Measurements from ENCODE around the gene TSHZ3. TPM values are rescaled to one million over a fixed set of nuclear protein-coding genes. Genes with fewer than 3 reads are reported as not detected.

Gene TSHZ3
- total and polyA plus RNA-seq, 2 of the 8 experiments (the other 6 are each of a cell fraction or from before 2014, with no cell fraction given): 3.1 to 12.3 TPM

DNA sequence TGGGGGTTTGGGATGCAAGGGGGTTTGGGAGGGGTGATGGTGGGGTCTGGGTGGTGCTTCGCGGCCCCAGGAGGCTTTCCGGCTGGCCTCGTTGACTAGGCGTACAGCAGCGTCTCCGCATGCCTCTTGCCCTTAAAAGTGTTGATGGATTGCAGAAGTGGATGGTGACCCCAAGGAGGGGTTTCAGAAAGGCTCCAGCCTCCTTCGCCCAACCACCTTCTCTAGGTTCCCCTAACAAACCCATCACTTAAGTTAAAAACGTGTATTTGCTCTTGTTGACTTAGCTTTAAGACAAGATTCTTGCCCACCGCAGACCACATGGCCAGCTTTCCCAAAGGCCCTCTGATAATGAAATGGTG lies 8.1 kb upstream of the TSHZ3 start:
- Histone ChIP-seq H3K18ac (ENCODE audit: extremely low read depth, low read length) (0 out of 2 replicates have a peak overlapping the region, but pooled peaks have one; percentile 72), H2BK5ac (ENCODE audit: low read depth, low read length) (0 out of 2 replicates have a peak overlapping the region, but pooled peaks have one; percentile 64), H3K9me3 (ENCODE audit: insufficient read depth in 2 of 2, low read depth in 1 of 2, low read length in 1 of 2) (no peaks in the 10 kb centered on the region), H3K14ac (ENCODE audit: insufficient read length) (no peak overlapping the region), H4K20me1 (replicated peaks in 1 of 2; ENCODE audit: control insufficient read depth in 1 of 2, insufficient read depth in 2 of 2, low read length in 2 of 2) (peaks cover 0 to 6% of the 10 kb centered on the region in 2 experiments), H3K4me2 (ENCODE audit: insufficient read depth in 1 of 2, low read depth in 2 of 2, low read length in 2 of 2) (peak overlapping the region in 1 of 2 experiments; percentile 86; a peak in 1 of 4 replicates), H4K5ac (ENCODE audit: insufficient read length, low read depth, low read length) (no peak overlapping the region), H3K4me3 (ENCODE audit: extremely low read depth in 1 of 4, insufficient read depth in 2 of 4, low read depth in 3 of 4, low read length in 4 of 4) (peak overlapping the region in 1 of 4 experiments; percentile 82; a peak in 1 of 8 replicates), H2BK15ac (ENCODE audit: low read length) (no peak overlapping the region), H2BK12ac (ENCODE audit: low read depth, low read length) (peak overlapping the region; percentile 80; the same call in 1 of the 2 replicates), H4K8ac (ENCODE audit: extremely low read depth, insufficient read depth, low read length) (no peak overlapping the region), H3K36me3 (ENCODE audit: control insufficient read depth in 2 of 4, insufficient read depth in 4 of 4, low read length in 3 of 4) (no peaks in the 10 kb centered on the region), H3K23me2 (ENCODE audit: low read depth, low read length) (peaks cover 19% of the 10 kb centered on the region; the same call in 1 of the 2 replicates), H3K23ac (ENCODE audit: insufficient read length) (no peak overlapping the region), H3K27me3 (replicated peaks in 1 of 4; ENCODE audit: control insufficient read depth in 3 of 4, extremely low read depth in 1 of 4, insufficient read depth in 3 of 4, low read length in 3 of 4) (peaks cover 29 to 56% (median 51%) of the 10 kb centered on the region in 4 experiments; a peak in 6 of 7 replicates), H3K4ac (replicated peaks; ENCODE audit: insufficient read length, low read depth, low read length) (no peak overlapping the region), H3K79me2 (ENCODE audit: control insufficient read depth in 1 of 2, insufficient read depth in 2 of 2, low read length in 2 of 2) (no peaks in the 10 kb centered on the region), H3K9ac (replicated peaks in 1 of 4; ENCODE audit: extremely low read depth in 1 of 4, low read depth in 3 of 4, low read length in 3 of 4) (no peak overlapping the region), H2AK5ac (ENCODE audit: low read depth, low read length) (peak overlapping the region; percentile 67; the same call in 1 of the 2 replicates), H2AFZ (ENCODE audit: low read length) (no peak overlapping the region), H4K91ac (replicated peaks; ENCODE audit: insufficient read length, low read length) (peak overlapping the region; percentile 48), H3K79me1 (ENCODE audit: low read depth, low read length) (no peaks in the 10 kb centered on the region), H2BK120ac (replicated peaks; ENCODE audit: low read depth, low read length) (no peak overlapping the region), H3K4me1 (replicated peaks in 1 of 4; ENCODE audit: control insufficient read depth in 3 of 4, insufficient read depth in 4 of 4, low read length in 3 of 4) (peaks cover 11 to 24% (median 20%) of the 10 kb centered on the region in 4 experiments), H2BK20ac (ENCODE audit: low read length) (peak overlapping the region; percentile 98; the same call in 1 of the 2 replicates), H3K27ac (ENCODE audit: low read depth, low read length) (no peak overlapping the region), H3K56ac (replicated peaks; ENCODE audit: insufficient read length, low read depth, low read length) (no peak overlapping the region)
- DNase-seq (ENCODE audit: low read depth in 1 of 2, low spot score in 2 of 2): no peak
- CTCF ChIA-PET (ENCODE audit: partially characterized antibody): interaction anchor here (1.0 to 2.7 kb wide), 10 partner anchors 8 to 690 kb away, joined by 3 to 13 read pairs (median 4); no protein-coding TSS in a partner anchor
- 46% methylated on average over 10 of the region's 10 CpGs; no CpG with 5 or more reads in 1 of the 2 experiments for WGBS, 2 experiments (ENCODE audit: extremely low coverage in 1 of 2, insufficient coverage in 1 of 2, insufficient read length in 1 of 2, insufficient replicate concordance in 2 of 2, low coverage in 1 of 2, low lambda C conversion rate in 2 of 2, missing lambda C conversion rate in 1 of 2)
- POLR2A ChIA-PET (ENCODE audit: partially characterized antibody): no interaction called here
- FAIRE-seq: no peak
- TF ChIP-seq HDAC6 (IDR thresholded peaks at IDR 0.05; ENCODE audit: low read depth, low read length) (no peak), SP4 (IDR thresholded peaks at IDR 0.05; ENCODE audit: low read length) (no peak), YY1 (IDR thresholded peaks at IDR 0.05; ENCODE audit: low read depth, low read length) (no peak), CBX5 (IDR thresholded peaks at IDR 0.05; ENCODE audit: low read depth, low read length) (no peak), BCL11A (IDR thresholded peaks at IDR 0.05; ENCODE audit: low read depth in 2 of 2, low read length in 2 of 2) (no peak), ASH2L (IDR thresholded peaks at IDR 0.05; ENCODE audit: low read length) (no peak), SRF (IDR thresholded peaks at IDR 0.05; ENCODE audit: low read depth, low read length) (no peak), POU5F1 (IDR thresholded peaks at IDR 0.05; ENCODE audit: low read depth, low read length) (no peak), CBX8 (IDR thresholded peaks at IDR 0.05; ENCODE audit: borderline replicate concordance, low read depth, low read length) (no peak), GABPA (IDR thresholded peaks at IDR 0.05; ENCODE audit: borderline replicate concordance, insufficient read depth, low read length) (no peak), MAFK (IDR thresholded peaks at IDR 0.05; ENCODE audit: low read depth, low read length) (no peak), NANOG (IDR thresholded peaks at IDR 0.05; ENCODE audit: insufficient read depth, low read depth, low read length, poor library complexity, severe bottlenecking) (no peak)
- TF ChIP-seq, protein P1, sequence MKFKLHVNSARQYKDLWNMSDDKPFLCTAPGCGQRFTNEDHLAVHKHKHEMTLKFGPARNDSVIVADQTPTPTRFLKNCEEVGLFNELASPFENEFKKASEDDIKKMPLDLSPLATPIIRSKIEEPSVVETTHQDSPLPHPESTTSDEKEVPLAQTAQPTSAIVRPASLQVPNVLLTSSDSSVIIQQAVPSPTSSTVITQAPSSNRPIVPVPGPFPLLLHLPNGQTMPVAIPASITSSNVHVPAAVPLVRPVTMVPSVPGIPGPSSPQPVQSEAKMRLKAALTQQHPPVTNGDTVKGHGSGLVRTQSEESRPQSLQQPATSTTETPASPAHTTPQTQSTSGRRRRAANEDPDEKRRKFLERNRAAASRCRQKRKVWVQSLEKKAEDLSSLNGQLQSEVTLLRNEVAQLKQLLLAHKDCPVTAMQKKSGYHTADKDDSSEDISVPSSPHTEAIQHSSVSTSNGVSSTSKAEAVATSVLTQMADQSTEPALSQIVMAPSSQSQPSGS (IDR thresholded peaks at IDR 0.05; ENCODE audit: low read length): no peak
